ENCODE data around the gene MYO3B. TPM values are rescaled to one million over a fixed set of nuclear protein-coding genes. Genes with fewer than 3 reads are reported as not detected.
"Not testable (repeated sequence)": the region's sequence is repeated elsewhere in the genome, so short reads cannot be mapped to it uniquely, and the experiment has no call there.

Gene MYO3B
- total RNA-seq, 1 donor from 2014 or later: 14.1 TPM

GRCh38 chr2:170263728-170264521 lies 86.0 kb downstream of the MYO3B start:
- not testable (repeated sequence) for DNase-seq (ENCODE audit: low spot score)

GRCh38 chr2:170264522-170264860 lies 86.5 kb downstream of the MYO3B start:
- DNase-seq (ENCODE audit: low spot score): no peak

- no peak for DNase-seq (ENCODE audit: low spot score)
Observed at GRCh38 chr2:170264865-170265264, 86.9 kb downstream of the MYO3B start.

GRCh38 chr2:170265321-170265720 lies 87.4 kb downstream of the MYO3B start:
- no peak for DNase-seq (ENCODE audit: low spot score)

GRCh38 chr2:170266358-170266757 lies 88.4 kb downstream of the MYO3B start:
- no peak for DNase-seq (ENCODE audit: low spot score)

- DNase-seq (ENCODE audit: low spot score): no peak
Observed at GRCh38 chr2:170267071-170267470, 89.1 kb downstream of the MYO3B start.

- no peak for DNase-seq (ENCODE audit: low spot score)
Observed at GRCh38 chr2:170270278-170270864, 92.4 kb downstream of the MYO3B start.

- DNase-seq (ENCODE audit: low spot score): no peak
Observed at GRCh38 chr2:170271340-170271739, 93.4 kb downstream of the MYO3B start.

GRCh38 chr2:170276056-170276455 lies 98.1 kb downstream of the MYO3B start:
- no peak for DNase-seq (ENCODE audit: low spot score)

GRCh38 chr2:170276925-170277629 lies 99.1 kb downstream of the MYO3B start:
- no peak for DNase-seq (ENCODE audit: low spot score)

- DNase-seq (ENCODE audit: low spot score): no peak
Observed at GRCh38 chr2:170277951-170278350, 100.0 kb downstream of the MYO3B start.

GRCh38 chr2:170279615-170280014 lies 101.7 kb downstream of the MYO3B start:
- not testable (repeated sequence) for DNase-seq (ENCODE audit: low spot score)

- DNase-seq (ENCODE audit: low spot score): no peak
Observed at GRCh38 chr2:170282851-170283250, 104.9 kb downstream of the MYO3B start.

GRCh38 chr2:170284205-170284604 lies 106.3 kb downstream of the MYO3B start:
- no peak for DNase-seq (ENCODE audit: low spot score)

GRCh38 chr2:170288859-170289258 lies 110.9 kb downstream of the MYO3B start:
- DNase-seq (ENCODE audit: low spot score): no peak

GRCh38 chr2:170291474-170291873 lies 113.5 kb downstream of the MYO3B start:
- no peak for DNase-seq (ENCODE audit: low spot score)

GRCh38 chr2:170292415-170292814 lies 114.5 kb downstream of the MYO3B start:
- DNase-seq (ENCODE audit: low spot score): no peak

GRCh38 chr2:170297496-170297895 lies 119.5 kb downstream of the MYO3B start:
- no peak for DNase-seq (ENCODE audit: low spot score)

- DNase-seq (ENCODE audit: low spot score): no peak
Observed at GRCh38 chr2:170298115-170298514, 120.2 kb downstream of the MYO3B start.

- no peak for DNase-seq (ENCODE audit: low spot score)
Observed at GRCh38 chr2:170298861-170299429, 121.0 kb downstream of the MYO3B start.

GRCh38 chr2:170300993-170301392 lies 123.0 kb downstream of the MYO3B start:
- DNase-seq (ENCODE audit: low spot score): no peak

- no peak for DNase-seq (ENCODE audit: low spot score)
Observed at GRCh38 chr2:170301626-170302025, 123.7 kb downstream of the MYO3B start.

- DNase-seq (ENCODE audit: low spot score): no peak
Observed at GRCh38 chr2:170305711-170306110, 127.8 kb downstream of the MYO3B start.

Data from ureter (tissue), 1 donor.